GM21717 (cell line): ENCODE data around the gene DAB2.

Experiments used
- ATAC-seq: cut with Tn5 transposase; IDR thresholded peaks from one replicate; pipeline ENCODE4 v1.9.1; 2021; ENCODE audit warnings: mild to moderate bottlenecking, moderate library complexity; ENCODE audit not compliant: unreplicated experiment

DAB2 gene

DNA sequence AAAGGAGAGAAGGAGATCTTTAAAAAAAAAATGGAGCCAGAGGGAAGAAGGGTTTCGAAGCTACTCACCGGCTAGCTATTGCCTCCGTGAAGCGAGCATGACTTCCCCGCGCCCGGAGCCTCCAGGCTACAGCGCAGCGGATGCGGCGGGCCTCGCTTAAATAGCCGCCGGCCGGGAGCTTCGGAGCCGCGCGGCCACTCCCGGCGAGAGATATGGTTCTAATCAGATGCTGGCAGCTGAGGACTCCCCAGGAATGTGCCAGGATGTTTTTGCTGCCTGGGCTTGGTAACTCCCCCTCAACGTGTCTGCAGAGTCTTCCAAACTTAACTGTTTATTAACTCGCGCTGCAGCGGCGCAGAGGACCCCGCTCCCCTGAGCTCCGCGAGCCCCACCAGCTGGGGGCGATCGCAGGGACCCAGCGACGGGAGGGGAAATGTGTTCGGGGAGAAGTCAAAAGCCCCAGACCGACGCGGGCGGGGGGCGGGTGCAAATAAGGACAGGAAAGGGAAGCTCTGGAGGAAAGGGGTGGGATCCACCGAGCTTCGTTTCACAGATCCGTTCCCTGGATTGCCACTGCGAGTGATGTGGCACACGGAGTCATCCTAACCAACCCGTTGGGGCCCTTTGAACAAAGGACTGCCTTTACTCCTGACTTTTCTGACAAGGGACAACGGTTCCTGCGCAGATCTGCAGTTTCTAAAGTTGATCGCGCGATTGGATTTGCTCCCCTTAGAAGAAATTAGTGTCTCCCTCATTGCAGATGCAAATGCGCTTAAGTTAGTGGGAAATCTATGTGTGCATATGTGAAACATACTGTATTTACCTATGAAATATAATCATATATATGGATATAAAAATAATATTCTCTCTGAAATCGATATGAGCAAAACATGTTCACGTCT, at the start of gene DAB2:
Gene DAB2, minus strand, starts transcription at position 245 of the 902 bp plus-strand sequence. CDS start 30,660 bp downstream, outside the sequence.
- no peak for ATAC-seq

GRCh38 chr5:39473156-39473775, 48.5 kb upstream of the DAB2 start:
- no peak for ATAC-seq

GRCh38 chr5:39471836-39472508, 47.2 kb upstream of the DAB2 start:
- ATAC-seq: no peak

GRCh38 chr5:39470811-39471210, 46.0 kb upstream of the DAB2 start:
- ATAC-seq: no peak

- no peak for ATAC-seq
Measured at GRCh38 chr5:39469777-39470415, 45.1 kb upstream of the DAB2 start.

DNA sequence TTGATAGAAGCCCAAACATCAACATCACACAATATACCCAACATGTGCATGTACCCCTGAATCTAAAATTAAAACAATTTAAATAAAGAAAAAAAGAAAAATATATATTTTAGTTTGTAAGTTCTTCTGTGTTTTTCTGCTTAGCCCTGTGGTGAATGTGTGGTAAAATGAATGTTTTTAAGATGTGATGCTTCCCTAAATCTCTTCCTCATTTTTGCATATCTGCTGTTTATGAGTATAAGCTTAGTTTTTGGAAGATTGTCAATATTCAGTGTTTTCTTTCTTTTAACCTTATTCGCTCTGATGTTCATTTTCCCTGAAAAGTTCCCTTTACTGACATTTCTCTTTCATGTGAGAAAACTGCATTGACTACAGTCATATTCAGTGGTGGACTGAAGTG, 44.4 kb upstream of the DAB2 start:
- no peak for ATAC-seq

GRCh38 chr5:39466846-39467245, 42.1 kb upstream of the DAB2 start:
- no peak for ATAC-seq

GRCh38 chr5:39465843-39466242, 41.1 kb upstream of the DAB2 start:
- no peak for ATAC-seq

- no peak for ATAC-seq
Measured at GRCh38 chr5:39465097-39465496, 40.3 kb upstream of the DAB2 start.

- no peak for ATAC-seq
Measured at GRCh38 chr5:39464088-39464487, 39.3 kb upstream of the DAB2 start.

DNA sequence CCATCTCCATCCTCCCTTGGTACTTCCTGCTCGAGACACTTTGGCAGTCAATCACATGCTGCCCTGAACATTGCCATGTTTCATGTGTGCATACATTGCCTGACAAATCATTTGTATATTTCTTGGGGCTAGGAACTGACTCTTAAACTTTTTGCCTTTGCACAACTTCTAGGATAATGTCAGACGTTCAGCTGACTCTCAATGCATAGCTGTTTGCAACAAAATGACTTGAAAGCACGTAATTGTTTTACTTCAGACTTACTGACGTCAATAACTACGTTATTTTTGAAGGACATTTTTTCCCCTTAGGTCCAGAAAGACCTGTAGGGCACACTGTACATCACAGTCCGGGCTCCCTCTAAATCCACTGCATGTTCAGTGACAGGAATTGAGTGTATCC, 37.4 kb upstream of the DAB2 start:
- ATAC-seq: no peak

DNA sequence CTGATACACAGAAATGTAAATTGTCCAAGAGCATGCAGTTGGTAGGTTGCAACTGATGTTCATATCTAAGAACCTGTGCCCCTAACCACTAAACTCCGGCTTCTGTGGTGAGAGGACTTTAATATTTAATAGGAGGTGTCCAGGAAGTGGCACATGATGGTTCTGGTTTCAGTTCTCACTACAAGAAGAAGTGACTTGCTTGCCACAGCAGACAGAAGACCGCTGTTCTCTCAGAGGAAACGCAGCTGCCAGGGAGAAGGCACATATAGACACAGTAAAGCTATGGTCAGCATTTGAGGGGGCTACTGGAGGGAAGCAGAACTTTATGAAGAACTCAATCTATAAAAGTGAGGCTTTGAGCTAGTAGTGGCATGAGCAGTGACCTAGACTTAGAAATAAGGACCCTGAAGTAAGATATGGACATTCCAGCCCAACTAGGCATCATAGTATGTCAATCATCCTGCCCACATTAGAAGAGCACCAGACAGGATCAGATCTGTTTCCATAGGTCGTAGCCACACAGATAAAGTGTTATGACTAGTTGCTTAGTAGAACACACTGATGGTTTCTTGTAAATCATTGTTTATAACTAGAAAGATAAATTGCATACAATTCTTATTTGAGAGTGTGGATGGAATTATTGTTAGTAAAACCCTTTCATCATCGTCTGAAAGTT, 36.4 kb upstream of the DAB2 start:
- peak; percentile 75 for ATAC-seq

GRCh38 chr5:39459907-39460306, 35.1 kb upstream of the DAB2 start:
- ATAC-seq: no peak

DNA sequence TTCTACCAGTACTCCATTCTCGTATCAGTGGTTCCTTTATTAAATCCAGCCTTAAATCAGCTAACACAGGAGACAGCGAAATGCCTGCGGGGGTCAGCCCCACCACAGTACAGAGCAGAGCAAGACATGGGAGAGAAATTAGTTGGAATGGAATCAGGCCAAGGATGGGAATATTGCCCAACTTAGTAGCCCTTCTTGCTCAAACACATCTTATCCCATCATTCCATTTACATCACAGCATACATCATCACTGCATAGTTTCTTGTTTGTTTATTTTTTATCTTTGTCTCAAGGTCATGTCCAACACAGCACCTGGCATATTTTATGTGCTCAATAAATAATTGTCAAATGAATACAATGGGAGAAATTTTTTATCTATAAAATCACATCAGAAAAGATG, 34.3 kb upstream of the DAB2 start:
- ATAC-seq: no peak

DNA sequence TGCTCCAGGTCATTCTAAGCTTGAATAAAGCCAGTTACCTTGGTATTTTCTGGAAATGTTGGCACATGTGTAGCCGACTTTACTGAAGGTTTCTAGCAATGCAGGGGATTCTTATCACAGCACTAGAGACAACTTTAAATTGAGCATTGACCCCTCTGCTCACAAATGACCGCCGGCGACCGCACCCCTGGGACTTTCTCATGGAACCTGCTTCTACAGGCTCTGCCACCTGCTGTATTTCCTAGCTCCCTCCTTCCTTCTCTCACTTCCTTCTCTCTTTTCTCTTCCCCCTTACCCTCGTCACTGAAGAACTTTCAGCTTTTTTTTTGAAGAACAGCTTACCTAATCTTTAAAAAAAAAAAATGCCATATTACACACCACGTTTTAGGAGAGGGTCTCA, 30.9 kb upstream of the DAB2 start:
- ATAC-seq: no peak

- ATAC-seq: no peak
Measured at GRCh38 chr5:39453606-39454005, 28.8 kb upstream of the DAB2 start.

DNA sequence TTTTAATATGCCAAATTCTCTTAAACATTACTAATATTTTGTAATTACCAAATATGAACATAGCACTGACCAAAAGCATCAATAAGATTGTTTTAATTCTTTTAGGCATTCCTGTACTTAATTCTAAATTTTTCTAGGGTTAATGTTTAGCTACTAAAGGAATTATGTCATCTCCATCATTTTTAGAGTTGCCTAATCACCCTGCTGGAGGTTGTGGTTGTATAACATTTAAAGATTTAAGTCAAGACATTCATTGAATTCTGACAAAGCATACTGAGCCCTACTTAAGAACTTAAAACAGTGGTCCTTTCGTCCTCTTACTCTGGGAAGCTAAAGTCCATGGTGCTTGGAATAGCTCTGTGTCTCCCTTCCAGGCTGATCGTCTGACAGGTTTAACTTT, 28.1 kb upstream of the DAB2 start:
- ATAC-seq: no peak

DNA sequence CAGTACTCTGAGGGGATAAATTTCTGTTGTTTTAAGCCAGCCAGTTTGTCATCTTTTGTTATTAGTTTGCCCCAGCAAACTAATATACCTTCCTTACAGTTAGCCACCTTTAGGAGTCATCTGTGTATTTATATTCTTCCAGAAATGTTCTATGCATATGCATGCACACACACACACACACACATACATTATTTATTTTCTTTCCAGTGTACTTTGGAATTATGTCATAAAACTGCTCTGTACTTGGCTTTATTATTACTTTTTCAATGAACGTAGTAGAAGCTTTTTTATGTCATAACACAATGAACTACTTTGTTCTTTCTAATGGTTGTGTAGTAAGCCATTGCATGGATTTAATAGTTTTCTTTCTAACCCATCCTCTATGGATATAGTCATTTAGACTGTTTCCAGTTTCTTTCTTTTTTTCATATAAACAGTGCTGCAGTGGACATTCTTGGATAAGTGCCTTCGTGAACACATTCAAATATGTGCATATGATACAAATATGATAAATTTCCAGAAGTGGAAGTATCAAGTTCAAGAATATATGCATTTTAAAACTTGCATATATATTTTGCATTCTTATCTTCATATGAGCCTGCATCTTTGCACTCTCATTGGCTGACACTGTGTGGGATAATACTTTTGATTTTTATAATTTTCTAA, 26.6 kb upstream of the DAB2 start:
- ATAC-seq: no peak

DNA sequence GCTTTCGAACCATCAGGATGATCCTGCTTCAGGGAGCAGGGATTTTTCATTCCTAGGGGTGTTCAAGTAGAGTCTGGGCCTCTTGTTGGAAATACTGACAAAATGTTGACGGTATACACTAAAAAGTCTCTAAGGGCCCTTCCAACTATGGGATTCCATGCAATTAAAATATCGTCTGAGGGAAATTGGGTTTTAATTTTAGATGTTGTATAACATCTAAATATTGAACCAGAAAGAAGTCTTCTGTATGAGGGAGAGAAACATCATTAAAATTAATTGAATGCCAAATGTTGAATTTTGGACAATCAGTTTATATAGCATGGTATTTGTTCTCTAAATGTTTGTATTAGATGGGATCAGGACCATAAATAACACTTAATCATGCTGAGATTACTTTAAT, 25.7 kb upstream of the DAB2 start:
- ATAC-seq: no peak

DNA sequence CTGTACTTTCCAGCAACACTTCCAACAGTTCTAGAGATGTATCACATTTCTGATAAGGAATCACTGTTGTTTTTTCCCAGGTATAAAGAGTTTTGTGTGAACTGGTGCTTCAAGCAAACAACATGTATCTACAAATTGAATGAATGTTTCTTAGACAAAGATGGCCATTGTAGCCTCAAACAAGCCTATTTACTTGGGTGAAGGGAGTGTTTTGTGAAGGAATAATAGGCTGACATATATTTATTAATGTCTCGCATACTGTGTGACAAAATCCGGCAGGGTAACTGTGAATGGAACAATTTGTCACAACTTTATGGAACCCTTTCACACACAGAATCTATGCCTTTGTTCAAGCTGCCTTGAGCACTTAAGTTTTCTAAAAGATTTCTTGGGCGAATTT, 24.8 kb upstream of the DAB2 start:
- ATAC-seq: no peak
